HG03378 (cell line): ENCODE measurements around the gene CFI.

Experiments
- ATAC-seq: cut with Tn5 transposase; IDR thresholded peaks from one replicate; pipeline ENCODE4 v1.9.1; 2021; ENCODE audit warnings: mild to moderate bottlenecking, moderate library complexity; ENCODE audit not compliant: unreplicated experiment

The CFI gene

GRCh38 chr4:109801895-109802319, at the start of gene CFI:
Gene CFI, minus strand, starts transcription at chr4:109801999. Its CDS starts 28 bp downstream, at chr4:109801971.
- ATAC-seq = no peak

- ATAC-seq = no peak
Measured at GRCh38 chr4:109850601-109851000, 48.8 kb upstream of the CFI start.

- no peak for ATAC-seq
Measured at GRCh38 chr4:109848501-109848900, 46.7 kb upstream of the CFI start.

- no peak for ATAC-seq
Measured at GRCh38 chr4:109847896-109848442, 46.2 kb upstream of the CFI start, which contains the start of gene LRIT3. Gene LRIT3, plus strand, starts transcription at chr4:109848107. Its CDS starts 95 bp downstream, at chr4:109848202.

- ATAC-seq = no peak
Measured at GRCh38 chr4:109846395-109847098, 44.7 kb upstream of the CFI start.

- ATAC-seq = no peak
Measured at GRCh38 chr4:109836985-109837384, 35.2 kb upstream of the CFI start.

GRCh38 chr4:109833756-109834155, 32.0 kb upstream of the CFI start:
- no peak for ATAC-seq

GRCh38 chr4:109827672-109828071, 25.9 kb upstream of the CFI start, which contains the start of gene RRH:
Gene RRH, plus strand, starts transcription at chr4:109827972. Its CDS starts 56 bp downstream, at chr4:109828028.
- ATAC-seq = no peak

GRCh38 chr4:109826719-109827118, 24.9 kb upstream of the CFI start:
- ATAC-seq = no peak

GRCh38 chr4:109821185-109821584, 19.4 kb upstream of the CFI start:
- no peak for ATAC-seq

GRCh38 chr4:109820563-109820962, 18.8 kb upstream of the CFI start:
- no peak for ATAC-seq

- no peak for ATAC-seq
Measured at GRCh38 chr4:109818268-109818667, 16.5 kb upstream of the CFI start.

- no peak for ATAC-seq
Measured at GRCh38 chr4:109816894-109817293, 15.1 kb upstream of the CFI start.

- ATAC-seq = no peak
Measured at GRCh38 chr4:109816082-109816442, 14.3 kb upstream of the CFI start.

- ATAC-seq = peak; percentile 99
Measured at GRCh38 chr4:109815151-109816081, 13.6 kb upstream of the CFI start, which contains the start of gene GAR1. Gene GAR1, plus strand, starts transcription at chr4:109815762. Its CDS starts 403 bp downstream, at chr4:109816165.

- no peak for ATAC-seq
Measured at GRCh38 chr4:109811707-109812106, 9.9 kb upstream of the CFI start.

- ATAC-seq = no peak
Measured at GRCh38 chr4:109810552-109811387, 9.0 kb upstream of the CFI start.

GRCh38 chr4:109809655-109810054, 7.9 kb upstream of the CFI start:
- no peak for ATAC-seq

GRCh38 chr4:109803924-109804571, 2.2 kb upstream of the CFI start:
- ATAC-seq = peak; percentile 85
